ENCODE measurements around the gene MED13L. TPM values are rescaled to one million over a fixed set of nuclear protein-coding genes. Genes with fewer than 3 reads are reported as not detected.

Gene MED13L
- total and polyA plus RNA-seq, 2 of the 8 experiments (the other 6 are each of a cell fraction or from before 2014, with no cell fraction given): 15.9 to 51.7 TPM

DNA sequence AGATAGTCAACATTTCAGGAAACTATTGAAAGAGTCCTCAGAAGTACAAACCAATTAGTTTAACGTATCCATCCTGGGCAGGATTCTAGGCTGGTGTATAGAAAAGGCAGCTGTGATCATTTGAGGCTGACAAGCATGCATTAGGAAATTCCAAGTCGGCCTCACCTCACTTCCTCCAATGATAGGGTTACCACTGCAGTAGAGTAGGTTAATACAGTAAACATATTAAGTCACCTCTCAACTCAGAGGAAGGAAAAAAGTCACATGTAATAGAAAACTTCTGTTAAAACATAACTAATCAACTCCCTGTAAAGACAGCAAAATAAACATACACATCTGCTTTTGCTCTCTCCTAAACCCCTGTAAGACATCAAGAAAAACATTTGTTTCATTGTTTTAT lies 33.5 kb downstream of the MED13L start:
- Histone ChIP-seq H3K79me1 (ENCODE audit: low read depth, low read length) (peaks cover 2% of the 10 kb centered on the region; the same call in 1 of the 2 replicates), H3K9ac (replicated peaks in 1 of 4; ENCODE audit: extremely low read depth in 1 of 4, low read depth in 3 of 4, low read length in 3 of 4) (no peak overlapping the region), H3K27me3 (replicated peaks in 1 of 4; ENCODE audit: control insufficient read depth in 3 of 4, extremely low read depth in 1 of 4, insufficient read depth in 3 of 4, low read length in 3 of 4) (no peaks in the 10 kb centered on the region), H3K23me2 (ENCODE audit: low read depth, low read length) (no peaks in the 10 kb centered on the region), H3K56ac (replicated peaks; ENCODE audit: insufficient read length, low read depth, low read length) (no peak overlapping the region), H2BK15ac (ENCODE audit: low read length) (no peak overlapping the region), H3K79me2 (ENCODE audit: control insufficient read depth in 1 of 2, insufficient read depth in 2 of 2, low read length in 2 of 2) (peaks cover 13 to 95% of the 10 kb centered on the region in 2 experiments; a peak in 3 of 4 replicates), H3K4me3 (ENCODE audit: extremely low read depth in 1 of 4, insufficient read depth in 2 of 4, low read depth in 3 of 4, low read length in 4 of 4) (no peak overlapping the region), H3K18ac (ENCODE audit: extremely low read depth, low read length) (no peak overlapping the region), H2BK5ac (ENCODE audit: low read depth, low read length) (no peak overlapping the region), H3K4ac (replicated peaks; ENCODE audit: insufficient read length, low read depth, low read length) (no peak overlapping the region), H3K36me3 (ENCODE audit: control insufficient read depth in 2 of 4, insufficient read depth in 4 of 4, low read length in 3 of 4) (no peaks in the 10 kb centered on the region), H3K27ac (ENCODE audit: low read depth, low read length) (no peak overlapping the region), H2BK120ac (replicated peaks; ENCODE audit: low read depth, low read length) (no peak overlapping the region), H3K4me1 (replicated peaks in 1 of 4; ENCODE audit: control insufficient read depth in 3 of 4, insufficient read depth in 4 of 4, low read length in 3 of 4) (peaks cover 0 to 12% (median 4%) of the 10 kb centered on the region in 4 experiments; a peak in 4 of 7 replicates), H4K20me1 (replicated peaks in 1 of 2; ENCODE audit: control insufficient read depth in 1 of 2, insufficient read depth in 2 of 2, low read length in 2 of 2) (peaks cover 2 to 8% of the 10 kb centered on the region in 2 experiments), H3K4me2 (ENCODE audit: insufficient read depth in 1 of 2, low read depth in 2 of 2, low read length in 2 of 2) (0 out of 4 replicates have a peak overlapping the region, but pooled peaks of 1 of the 2 experiments have one; percentile 15), H2AK5ac (ENCODE audit: low read depth, low read length) (no peak overlapping the region), H2BK20ac (ENCODE audit: low read length) (no peak overlapping the region), H3K23ac (ENCODE audit: insufficient read length) (no peak overlapping the region), H2AFZ (ENCODE audit: low read length) (no peak overlapping the region), H3K9me3 (ENCODE audit: insufficient read depth in 2 of 2, low read depth in 1 of 2, low read length in 1 of 2) (no peaks in the 10 kb centered on the region), H2BK12ac (ENCODE audit: low read depth, low read length) (no peak overlapping the region), H4K91ac (replicated peaks; ENCODE audit: insufficient read length, low read length) (no peak overlapping the region), H4K5ac (ENCODE audit: insufficient read length, low read depth, low read length) (no peak overlapping the region), H4K8ac (ENCODE audit: extremely low read depth, insufficient read depth, low read length) (no peak overlapping the region), H3K14ac (ENCODE audit: insufficient read length) (no peak overlapping the region)
- TF ChIP-seq CEBPB (IDR thresholded peaks at IDR 0.05; ENCODE audit: low read depth, low read length): no peak
- TF ChIP-seq BCL11A (IDR thresholded peaks at IDR 0.05; ENCODE audit: low read depth in 2 of 2, low read length in 2 of 2): no peak
- no peak for TF ChIP-seq CHD2 (IDR thresholded peaks at IDR 0.05; ENCODE audit: low read length)
- TF ChIP-seq HDAC6 (IDR thresholded peaks at IDR 0.05; ENCODE audit: low read depth, low read length): no peak
- TF ChIP-seq NANOG (IDR thresholded peaks at IDR 0.05; ENCODE audit: insufficient read depth, low read depth, low read length, poor library complexity, severe bottlenecking): no peak
- TF ChIP-seq KDM5A (IDR thresholded peaks at IDR 0.05; ENCODE audit: low read length): no peak
- TF ChIP-seq RNF2 (IDR thresholded peaks at IDR 0.05; ENCODE audit: borderline replicate concordance, low read depth, low read length, missing control alignments, poor library complexity, severe bottlenecking): no peak
- CTCF ChIA-PET (ENCODE audit: partially characterized antibody): interaction anchor here (0.9 kb wide), 1 partner anchor 246 kb away, joined by 4 read pairs; no protein-coding TSS in a partner anchor
- DNase-seq (ENCODE audit: low read depth in 1 of 2, low spot score in 2 of 2): no peak
- 81% methylated on average over 2 of the region's 2 CpGs; no CpG with 5 or more reads in 1 of the 2 experiments for WGBS, 2 experiments (ENCODE audit: extremely low coverage in 1 of 2, insufficient coverage in 1 of 2, insufficient read length in 1 of 2, insufficient replicate concordance in 2 of 2, low coverage in 1 of 2, low lambda C conversion rate in 2 of 2, missing lambda C conversion rate in 1 of 2)
- no peak for FAIRE-seq
- POLR2A ChIA-PET (ENCODE audit: partially characterized antibody): no interaction called here
